HL-60/S4 treated with retinoic acid at 250 ng/mL for 4 days and 3 days (cell line): ENCODE measurements around the gene FSTL3.
"Not testable (repeated sequence)": the region's sequence is repeated elsewhere in the genome, so short reads cannot be mapped to it uniquely, and the experiment has no call there.

Experiments
- in situ Hi-C: fragments of 300-500 bp; cut with MboI; formaldehyde crosslinking; loops from 2 replicates; pipeline ENCODE4 v1.7.0; 2022; ENCODE audit warnings: low sequenced_read_pairs

FSTL3 gene

DNA sequence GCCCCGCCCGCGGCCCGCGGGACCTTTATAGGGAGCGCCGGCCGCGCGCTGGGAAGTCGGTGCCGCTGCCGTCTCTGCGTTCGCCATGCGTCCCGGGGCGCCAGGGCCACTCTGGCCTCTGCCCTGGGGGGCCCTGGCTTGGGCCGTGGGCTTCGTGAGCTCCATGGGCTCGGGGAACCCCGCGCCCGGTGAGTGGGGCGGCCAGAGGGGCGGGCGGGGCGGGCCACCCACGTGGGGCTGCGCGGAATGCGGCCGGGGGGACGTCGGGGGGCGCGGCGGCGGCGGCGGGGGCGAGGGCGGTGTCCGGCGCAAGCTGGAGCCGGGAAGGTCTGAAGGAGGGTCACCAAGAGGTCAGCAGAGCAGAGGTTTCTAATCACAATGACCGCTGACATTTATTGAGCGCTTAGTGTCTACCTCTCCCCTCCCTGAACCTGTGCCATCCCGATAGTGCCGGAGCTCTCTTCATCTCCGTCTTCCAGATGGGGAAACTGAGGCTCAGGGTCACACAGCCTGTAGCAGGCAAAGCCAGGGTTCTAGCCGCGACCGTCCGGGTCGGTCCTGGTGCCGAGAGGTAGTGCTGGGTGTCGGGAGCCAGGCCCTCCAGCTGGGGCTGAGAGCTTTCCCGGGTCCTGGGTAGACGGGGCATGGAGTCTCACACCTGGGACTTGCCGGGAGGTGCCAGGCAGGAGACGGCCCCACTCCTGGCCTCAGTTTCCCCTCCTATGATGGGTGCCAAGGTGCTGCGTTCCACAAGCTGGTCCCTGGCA, at the start of gene FSTL3:
Gene FSTL3 (plus strand): TSS at position 54 of the 767 bp plus-strand sequence. CDS start 32 bp downstream, at position 86.
- in situ Hi-C loops: no loop called here

DNA sequence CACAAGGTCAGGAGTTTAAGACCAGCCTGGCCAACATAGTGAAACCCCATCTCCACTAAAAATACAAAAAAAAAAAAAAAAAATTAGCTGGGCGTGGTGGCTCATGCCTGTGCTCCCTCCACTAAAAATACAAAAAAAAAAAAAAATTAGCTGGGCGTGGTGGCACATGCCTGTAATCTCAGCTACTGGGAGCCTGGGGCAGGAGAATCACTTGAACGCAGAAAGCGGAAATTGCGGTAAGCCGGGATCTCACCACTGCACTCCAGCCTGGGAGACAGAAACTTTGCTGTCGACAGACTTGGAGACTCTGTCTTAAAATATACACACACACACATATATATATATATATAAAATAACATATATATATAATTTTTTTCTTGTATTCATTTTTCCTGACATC, 49.6 kb upstream of the FSTL3 start:
- in situ Hi-C loops: not testable (repeated sequence)

DNA sequence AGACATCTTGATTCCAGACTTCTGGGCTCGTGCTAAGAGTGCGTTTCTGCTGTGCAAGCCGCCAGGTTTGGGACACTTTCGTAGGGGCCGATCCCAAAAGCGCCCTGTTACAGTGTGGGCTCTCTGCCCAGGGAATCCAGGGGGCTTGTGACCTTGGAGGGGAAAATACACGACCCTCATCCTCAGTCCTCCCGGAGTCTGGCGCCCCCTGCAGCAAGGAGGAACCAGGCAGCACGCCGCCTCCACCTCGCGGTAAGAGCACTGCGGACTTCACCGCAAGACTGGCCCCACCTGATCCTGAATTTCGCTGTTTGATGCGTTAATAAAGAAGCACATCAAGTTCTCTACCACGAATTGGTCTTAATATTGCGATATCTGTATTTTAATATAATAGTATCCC, 48.0 kb upstream of the FSTL3 start:
- in situ Hi-C loops: no loop called here

DNA sequence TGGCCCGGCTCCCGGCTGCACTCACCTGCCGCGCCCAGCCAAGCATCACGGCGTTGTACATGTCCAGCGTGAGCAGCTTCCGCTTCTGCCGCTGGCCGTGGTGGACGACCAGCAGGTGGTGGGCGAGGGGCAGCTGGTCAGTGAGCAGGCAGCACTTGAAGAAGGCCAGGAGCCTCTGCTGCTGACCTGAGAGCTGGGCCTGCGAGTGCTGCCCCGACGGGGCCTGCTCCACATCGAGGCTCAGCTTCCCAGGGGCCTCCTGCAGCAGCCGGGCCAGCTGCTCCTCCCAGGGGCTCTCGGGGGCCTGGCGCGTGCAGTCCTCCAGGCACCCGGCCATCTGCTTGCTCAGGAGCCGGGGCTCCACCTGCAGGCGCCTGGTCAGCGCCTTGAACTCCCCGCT, 46.7 kb upstream of the FSTL3 start:
- in situ Hi-C loops: not testable (repeated sequence)

DNA sequence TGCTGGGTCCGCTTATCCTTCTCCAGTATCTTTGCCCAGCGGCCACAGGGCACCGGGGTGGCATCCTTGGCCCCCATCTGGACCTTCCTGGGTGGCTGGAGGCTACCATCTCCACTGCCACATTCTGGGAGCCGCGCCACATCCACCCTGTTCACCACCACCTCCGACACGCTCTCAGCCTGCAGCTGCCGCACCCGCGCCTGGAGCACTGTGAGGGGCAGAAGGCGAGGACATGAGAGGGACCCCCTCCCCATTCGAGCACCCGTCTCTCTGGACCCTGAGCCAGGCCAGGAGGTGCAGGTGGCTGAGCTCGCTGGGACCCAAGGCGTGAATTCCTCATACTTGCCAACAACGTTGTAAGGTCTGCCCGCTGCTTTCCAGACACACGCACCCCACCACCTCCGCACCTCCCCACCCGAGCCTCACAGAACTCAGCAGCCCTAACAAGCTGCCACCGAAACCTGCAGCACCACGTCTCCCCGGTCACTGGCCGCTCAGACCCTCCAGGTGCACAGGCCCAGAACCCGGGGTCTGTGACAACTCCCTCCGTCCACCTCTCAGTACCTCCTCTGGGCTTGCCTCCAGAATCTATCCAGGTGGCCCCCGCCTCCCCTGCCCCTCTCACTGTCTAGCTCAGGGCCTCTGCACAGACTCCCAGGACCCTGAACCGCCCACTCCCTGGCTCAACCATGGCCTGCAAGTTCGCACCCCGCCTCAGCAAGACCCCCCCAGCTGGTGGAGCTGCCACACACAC, 46.1 kb upstream of the FSTL3 start:
- in situ Hi-C loops: no loop called here

DNA sequence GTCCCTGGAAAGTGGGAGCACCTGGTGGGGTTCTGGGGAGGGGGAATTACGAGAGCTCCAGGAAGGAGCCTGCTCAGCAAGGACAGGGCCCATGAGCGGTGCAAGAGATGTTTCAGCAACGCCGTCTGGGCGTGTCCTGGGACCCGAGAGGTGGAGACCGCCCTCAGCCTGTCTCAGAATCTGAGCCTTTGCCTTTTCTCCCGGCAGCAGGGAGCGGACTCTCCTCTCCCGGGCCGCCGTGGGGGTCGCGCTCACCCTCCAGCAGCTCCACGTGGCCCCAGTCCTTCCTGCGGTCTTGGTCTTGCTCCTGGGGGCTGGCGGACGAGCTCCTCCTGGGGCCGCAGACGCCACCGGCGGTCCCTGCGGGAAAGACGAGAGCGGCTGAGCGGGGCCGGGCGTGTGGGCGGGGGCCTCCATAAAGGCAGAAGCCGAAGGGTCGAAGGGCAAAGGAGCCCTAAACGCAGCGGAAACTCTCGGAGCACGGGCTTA, 43.6 kb upstream of the FSTL3 start:
- in situ Hi-C loops: no loop called here

DNA sequence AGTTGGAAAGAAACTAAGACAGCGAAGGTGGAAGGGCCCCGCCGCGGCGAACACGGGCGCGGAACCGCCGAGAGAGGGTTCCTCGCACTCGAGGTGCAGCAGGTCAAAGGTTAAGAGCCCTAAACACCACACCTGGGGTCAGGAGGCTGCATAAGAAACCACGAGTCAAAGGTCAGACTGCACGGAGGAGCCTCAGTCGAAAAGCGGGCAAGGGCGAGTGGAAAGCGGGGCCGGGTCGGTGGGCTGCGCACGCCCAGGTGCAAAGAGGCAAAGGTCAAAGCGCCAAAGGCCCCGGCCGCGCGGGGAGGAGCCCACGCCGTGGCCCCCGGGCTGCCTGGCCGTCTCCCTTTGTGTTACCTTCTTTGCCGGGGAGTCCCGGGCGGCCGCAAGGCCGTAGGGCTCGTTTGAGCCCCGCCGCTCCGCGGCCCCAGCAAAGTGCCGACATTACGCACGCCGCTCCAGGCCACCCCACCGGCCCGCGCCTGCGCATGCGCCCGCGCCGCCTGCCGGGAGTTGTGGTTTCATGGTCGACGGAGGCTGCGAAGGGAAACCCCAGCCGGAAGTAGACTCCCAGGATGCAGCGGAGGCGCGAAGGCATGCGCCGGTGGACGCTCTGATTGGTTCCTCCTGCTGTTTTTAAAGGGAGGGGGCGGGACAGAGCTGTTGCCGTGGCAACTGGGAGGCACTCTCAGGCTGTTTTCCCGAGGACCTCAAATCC, 43.0 kb upstream of the FSTL3 start, which contains the start of gene POLRMT:
Gene POLRMT (minus strand): TSS at position 470 of the 718 bp plus-strand sequence. CDS start 25 bp downstream, at position 445.
- in situ Hi-C loops: no loop called here

DNA sequence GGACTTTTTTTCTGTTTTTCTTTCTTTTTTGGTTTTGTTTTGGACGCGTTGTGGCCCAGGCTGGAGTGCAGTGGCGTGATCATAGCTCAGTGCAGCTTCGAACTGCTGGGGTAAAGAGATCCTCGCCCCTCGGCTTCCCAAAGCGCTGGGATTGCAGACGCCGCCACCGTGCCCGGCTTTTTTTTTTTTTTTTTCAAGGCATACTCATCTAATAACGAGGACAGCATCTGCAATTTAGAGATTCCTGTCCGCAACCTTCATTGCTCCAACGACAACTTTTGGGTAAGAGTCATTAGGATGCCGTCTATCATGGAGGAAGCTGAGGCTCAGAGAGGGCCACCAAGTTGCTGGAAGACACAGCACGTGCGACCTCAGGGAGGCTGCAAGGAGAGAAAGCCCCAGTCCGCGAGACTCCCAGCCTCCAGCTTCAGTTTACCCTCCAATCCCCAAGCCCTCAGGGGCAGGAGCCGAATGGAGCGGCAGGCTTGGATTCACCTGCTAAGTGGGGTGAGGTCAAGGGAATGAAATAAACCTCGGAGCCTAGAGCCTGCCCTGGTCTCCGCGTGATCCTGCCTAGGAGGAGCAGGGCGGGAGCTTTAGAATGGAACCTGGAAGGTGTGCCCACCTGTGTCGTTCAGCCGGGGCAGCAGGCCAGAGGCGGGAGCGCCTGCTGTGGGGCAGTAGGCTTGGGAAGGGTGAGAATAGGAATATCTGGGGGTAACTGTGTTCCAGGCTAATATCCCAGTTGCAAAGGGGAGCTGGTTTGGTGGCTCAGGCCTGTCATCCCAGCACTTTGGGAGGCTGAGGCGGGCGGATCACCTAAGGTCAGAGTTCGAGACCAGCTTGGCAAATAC, 42.2 kb upstream of the FSTL3 start:
- in situ Hi-C loops: no loop called here

DNA sequence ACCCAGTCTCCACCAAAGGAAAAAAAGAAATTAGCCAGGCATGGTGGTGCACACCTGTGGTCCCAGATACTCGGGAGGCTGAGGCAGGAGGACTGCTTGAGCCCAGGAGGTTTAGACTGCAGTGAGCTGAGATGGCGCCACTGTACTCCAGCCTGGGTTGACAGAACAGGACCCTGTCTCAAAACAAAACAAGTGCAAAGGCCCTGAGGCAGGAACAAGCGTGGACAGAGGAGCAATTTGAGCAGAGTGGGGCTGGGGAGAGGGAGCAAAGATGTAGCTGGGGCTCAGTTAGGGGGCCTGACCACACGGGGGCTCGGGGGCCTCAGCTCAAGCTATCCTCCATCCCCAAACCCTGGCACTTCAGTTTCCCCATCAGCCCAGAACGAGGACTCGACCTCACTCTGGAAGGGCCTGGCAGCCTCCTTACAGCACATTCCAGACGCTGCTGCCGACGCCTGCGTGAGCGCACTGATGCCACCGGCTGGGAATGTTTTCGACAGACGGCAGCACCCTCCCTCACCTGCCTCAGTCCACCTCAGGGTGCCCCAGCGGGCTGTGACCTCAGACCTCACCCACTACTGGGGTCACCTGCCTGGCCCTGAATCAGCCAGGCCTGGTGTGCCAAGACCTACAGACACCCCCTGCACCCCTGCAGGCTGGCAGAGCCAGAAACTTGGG, 41.1 kb upstream of the FSTL3 start:
- in situ Hi-C loops: no loop called here

DNA sequence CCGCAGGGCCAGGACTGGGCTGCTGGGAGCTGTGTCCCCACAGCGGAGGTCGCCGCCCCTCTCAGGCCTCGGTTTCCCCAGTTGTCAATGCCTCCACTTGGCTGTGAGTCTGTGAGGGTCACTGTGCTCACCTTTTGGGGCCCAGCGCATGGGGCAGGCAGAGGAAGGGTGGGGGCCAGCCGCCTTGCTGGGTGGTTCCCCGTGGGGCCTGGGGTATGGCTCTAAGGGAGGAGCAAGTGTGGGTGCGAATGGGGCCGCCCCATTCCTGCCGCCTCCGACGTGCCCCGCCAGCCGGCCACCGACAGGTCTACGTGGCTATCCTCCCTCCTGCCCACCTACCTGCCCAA, 37.3 kb upstream of the FSTL3 start:
- in situ Hi-C loops: no loop called here

DNA sequence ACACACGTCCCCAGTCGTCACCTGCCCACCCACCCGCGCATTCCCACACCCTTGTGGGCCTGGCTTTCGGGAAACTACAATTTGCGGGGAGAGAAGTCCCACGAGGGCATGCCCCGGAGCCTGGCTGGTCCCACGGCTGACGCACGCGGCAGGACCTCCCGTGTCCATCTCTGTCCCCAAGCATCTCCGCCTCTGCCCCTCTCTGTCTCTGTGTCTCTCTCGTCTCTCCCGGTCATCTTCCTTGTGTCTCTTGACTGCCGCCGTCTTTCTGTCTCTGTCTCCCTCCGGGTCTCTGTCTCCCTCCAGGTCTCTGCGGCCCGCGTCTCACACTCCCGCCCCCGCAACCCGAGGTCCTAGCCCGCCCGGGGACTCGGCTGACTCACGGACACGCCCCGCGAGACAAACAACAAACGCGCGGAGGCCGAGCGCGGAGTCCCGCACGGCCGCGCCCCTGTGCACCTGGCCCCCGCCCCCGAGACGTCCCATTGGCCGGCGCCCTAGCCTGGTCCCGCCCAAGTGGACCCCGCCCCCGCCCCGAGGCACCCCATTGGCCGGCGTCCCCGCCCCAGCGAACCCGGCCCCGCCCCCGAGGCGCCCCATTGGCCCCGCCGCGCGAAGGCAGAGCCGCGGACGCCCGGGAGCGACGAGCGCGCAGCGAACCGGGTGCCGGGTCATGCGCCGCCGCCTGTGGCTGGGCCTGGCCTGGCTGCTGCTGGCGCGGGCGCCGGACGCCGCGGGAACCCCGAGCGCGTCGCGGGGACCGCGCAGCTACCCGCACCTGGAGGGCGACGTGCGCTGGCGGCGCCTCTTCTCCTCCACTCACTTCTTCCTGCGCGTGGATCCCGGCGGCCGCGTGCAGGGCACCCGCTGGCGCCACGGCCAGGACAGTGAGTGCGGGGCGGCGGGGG, 36.7 kb upstream of the FSTL3 start, which contains the start of gene FGF22:
Gene FGF22 (plus strand): TSS at position 627 of the 908 bp plus-strand sequence. CDS start 47 bp downstream, at position 674.
- in situ Hi-C loops: no loop called here

DNA sequence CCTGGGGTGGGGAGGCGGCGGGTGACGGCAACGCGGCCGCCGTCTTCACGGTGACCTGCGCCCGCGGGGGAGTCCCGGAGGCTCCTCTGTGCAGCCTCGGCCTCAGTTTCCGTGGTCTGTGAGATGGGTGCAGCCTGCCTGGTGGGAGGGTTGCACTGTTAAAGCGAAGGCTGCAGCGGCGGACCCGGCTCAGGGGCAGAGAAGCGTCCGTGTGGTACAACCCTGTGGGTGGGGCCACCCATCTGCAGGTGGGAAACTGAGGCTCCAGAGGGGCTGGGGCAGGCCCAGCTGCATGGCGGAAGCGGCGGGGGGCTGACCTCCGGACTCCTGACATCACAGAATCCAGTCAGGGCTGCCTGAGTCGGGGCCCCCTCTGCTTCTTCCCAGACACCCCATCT, 36.0 kb upstream of the FSTL3 start:
- in situ Hi-C loops: no loop called here

DNA sequence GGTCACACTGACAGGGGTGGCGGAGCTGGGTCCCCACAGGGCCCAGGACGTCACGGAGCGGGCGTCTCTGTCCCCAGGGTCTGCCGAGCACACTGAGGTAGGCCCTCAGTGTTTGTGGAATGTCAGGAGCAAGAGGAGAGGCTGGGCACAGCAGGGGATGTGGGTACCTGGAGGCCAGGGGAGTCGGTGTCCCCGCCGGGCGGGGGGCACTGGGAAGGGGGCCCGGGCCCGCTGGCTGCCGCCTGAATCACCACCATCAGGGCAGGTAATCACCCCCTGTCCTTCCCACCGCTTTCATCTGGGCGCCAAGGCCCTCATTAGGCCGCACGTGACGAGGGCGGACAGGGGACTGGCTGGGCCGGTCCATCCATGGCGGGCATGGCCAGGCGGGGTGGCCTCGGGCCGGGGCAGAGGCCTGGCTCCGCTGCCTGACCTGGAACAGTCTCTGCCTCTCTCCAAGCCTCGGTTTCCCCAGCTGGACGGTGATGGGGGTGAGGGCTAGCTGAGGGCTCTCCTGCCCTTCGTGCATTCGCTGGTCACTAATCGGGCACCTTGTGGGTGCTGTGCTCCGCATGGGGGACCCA, 35.5 kb upstream of the FSTL3 start:
- in situ Hi-C loops: no loop called here

DNA sequence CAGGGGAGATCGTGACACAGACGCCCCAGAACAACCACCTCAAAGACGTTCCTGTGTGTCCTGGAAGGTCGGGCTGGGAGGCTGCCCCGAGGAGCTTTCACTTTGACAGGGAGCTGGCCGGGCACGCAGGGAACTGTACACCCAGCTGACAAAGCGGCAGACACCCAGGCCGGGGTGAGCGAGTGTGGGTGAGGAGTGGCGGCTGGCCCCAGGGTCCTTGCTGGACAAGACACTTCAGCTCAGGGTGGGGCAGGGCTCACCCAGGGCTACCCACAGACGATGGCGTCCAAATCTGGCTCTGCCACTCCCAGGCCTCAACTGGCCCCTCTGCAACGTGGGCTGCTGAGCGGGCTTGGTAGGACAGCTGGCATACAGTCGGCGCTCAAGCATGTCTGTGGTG, 34.5 kb upstream of the FSTL3 start:
- in situ Hi-C loops: no loop called here

DNA sequence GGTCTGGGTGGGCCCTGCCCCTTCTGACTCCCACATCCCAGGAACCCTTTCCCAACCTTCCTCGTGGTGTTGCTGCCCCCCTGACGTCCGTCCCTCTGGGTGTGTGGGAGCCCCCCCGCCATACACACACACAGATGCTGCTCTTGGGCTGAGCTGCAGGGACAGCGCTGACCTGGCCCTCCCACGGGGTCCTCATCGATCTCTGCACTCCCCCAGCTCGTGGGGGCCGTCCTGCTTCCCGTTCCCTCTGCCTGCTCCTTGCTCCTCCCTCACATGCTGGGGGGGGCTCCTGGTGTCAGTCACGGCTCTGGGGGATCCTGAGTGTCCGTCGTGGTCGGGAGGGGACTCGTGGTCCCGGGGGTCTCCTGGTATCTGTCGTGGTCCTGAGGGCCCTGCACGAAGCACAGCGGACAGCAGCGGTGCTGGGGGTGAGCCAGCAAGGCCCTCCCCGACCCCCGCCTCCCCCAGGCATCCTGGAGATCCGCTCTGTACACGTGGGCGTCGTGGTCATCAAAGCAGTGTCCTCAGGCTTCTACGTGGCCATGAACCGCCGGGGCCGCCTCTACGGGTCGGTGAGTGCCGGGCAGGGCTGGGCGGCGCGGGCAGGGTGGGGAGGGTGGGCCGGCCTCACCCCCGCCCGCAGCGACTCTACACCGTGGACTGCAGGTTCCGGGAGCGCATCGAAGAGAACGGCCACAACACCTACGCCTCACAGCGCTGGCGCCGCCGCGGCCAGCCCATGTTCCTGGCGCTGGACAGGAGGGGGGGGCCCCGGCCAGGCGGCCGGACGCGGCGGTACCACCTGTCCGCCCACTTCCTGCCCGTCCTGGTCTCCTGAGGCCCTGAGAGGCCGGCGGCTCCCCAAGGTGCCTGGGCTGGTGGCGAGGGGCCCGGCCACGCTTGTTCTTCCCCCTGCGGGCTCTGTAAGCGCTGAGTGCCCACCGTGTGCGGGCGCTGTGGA, 33.1 kb upstream of the FSTL3 start:
- in situ Hi-C loops: no loop called here

DNA sequence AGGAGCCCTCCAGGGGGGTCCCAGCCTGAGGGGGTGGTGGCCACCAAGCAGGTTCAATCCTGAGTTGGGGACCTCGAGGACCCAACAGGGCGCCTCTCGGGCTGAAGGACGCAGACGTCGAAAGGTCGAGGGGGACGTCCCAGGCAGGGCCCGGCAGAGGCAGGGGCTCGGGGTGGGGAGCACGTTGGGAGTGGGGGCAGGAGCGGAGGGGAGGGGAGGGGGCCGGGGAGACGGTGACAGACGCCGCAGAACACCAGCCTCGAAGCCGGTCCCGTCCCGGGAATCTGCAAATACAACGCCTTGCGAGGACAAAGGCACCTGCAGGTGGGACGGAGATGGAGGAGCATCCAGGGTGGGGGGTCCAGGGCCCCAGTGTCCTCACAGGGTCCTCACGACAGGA, 32.5 kb upstream of the FSTL3 start:
- in situ Hi-C loops: no loop called here

DNA sequence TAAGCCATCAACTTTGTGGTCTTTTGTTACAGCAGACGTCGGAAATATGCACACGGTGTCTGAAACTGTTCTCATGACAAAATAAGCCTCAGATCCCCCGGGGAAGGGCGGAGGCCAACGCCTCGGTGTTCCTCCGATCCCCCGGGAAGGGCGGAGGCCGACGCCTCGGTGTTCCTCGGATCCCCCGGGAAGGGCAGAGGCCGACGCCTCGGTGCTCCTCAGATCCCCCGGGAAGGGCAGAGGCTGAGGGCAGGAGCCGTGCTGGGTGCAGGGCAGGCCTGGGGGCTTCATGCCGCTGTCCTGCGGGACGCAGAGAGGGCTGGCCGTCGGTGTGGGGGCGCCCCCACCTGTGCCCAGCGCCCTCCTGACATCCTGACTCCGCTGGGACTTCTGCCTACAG, 31.8 kb upstream of the FSTL3 start:
- in situ Hi-C loops: no loop called here
